ENCODE measurements around the gene GBX2.

GBX2 gene

DNA sequence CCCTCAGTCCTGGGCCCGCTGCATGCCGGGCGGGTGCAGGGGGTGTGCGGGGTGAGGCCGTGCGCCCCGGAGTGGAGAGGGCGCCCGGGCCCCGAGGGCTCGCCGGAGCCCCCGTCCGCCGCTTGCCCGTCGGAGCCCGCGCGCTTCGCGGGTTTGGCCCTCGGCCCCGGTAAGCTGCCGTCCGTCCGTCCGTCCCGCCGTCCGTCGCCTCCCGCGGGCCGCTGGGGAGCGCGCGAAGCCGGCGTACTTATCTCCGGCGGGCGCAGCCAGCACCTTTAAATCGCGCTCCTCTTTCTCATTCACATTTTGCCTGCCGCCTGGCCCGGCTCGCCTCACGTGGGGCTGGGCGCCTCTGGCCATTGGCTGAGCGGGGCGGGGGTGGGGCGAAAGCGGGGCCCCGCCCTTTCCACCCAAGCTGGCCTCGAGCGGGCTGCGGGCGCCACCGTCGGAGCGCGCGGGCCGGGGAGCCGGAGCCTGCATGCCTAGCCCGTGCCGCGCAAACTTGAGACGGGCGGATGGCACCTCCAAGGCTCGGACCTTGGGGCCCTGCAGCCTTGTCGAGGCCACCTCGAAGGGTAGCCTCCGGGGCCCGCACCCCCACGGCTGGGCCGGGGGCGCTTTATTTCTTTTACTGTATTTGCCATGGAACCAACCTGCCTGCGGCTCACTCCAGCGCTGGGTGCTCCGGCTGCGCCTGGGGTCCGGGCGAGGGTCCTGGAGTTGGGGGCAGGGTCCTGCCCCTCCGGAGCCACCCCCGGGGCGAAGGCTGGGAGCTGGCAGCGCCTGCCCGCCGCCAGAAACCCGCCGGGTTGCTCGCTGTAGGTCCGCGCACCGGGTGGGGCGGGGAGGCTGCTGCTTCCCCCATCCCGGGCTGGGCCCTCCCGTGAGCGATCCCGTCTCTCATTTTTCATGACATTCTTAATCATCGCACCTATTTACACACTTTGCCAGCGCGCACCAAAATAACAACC is at the start of gene GBX2:
Gene GBX2, minus strand, starts transcription at position 277 of the 971 bp plus-strand sequence. CDS start 415 bp downstream, outside the sequence.
- peak; percentile 51 for DNase-seq

DNA sequence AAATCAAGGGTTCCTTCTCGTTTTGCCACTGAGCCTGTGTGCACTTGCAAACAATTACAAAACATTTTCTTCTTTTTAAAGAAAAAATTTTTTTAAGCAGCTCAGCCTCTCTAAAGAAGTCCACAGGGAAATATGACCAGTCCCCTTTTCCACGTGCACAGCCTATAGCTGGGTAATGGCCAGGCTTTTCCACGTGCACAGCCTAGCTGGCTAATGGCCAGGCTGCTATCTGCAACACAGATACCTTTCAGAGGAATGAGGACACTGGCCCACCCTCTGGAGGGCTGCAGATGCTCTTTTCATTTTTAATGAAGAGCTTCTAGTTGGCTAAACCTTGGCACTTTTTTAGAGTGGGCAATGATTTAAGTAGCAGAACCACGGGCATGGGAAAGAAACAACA is 49.7 kb upstream of the GBX2 start:
- DNase-seq, result no peak

DNA sequence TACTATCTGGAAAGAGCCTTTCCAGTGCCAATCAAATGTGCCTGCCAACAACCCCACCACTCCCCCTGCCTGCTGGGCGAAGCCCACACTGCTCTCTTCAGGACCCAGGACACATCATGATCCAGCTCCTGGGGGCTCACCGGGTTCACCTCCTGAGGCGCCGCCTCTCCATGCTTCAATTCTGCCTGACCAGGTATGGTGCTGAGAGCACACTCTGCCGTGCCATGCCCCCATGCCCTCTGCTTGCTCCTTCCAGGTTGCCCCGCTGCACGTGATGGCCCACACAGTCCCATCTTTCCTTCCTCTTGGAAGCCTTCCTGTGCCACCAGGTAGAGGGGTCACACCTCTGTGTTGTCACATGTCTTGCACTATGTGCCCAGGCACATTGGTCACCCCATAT is 48.5 kb upstream of the GBX2 start:
- DNase-seq, result no peak

DNA sequence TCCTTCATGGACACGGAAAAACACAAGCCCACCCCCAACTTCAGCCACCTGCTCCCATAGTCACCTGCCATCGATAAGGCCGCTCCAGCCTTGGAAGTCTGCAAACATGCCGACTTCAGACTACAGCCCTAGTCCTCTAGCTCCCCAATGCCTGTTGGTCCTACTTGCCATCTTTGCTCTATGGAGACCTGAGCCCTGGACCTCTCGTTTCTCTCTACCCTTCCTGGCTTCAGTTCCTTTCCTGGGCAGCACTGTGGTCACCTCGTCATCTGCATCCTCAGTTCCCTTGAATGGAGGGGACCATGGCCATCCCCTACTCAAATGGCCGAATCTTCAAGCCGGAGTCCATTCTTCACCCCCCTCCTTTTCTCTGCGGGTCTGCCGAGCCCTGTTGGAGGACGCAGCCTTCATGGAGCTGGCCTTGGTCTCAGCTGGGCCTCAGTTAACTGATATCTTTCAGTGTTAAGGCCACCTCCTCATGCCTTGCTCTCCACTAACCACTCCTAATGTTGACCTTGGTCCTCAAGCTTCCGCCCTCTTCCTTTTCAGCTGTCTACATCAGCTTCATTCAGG is 47.7 kb upstream of the GBX2 start:
- no peak for DNase-seq

DNA sequence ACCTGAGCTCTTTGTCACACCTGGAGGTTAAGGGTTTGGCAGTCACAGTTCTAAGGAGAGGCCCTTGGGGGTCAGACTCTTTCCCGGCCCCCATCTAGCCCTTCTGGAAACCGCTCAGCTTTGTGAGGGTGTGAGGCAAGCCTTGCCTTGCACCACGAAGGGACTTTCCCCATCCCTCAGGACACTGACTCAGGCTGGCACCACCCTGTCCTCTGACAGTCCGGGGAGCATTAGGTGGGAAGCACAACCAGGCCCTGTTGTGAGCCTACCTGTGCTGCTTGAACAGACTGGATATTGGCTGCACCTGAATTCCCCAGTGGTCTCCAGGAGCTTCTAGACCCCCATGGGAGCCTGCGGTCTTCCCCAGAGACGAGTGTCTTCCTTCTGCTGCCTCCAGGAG is 47.0 kb upstream of the GBX2 start:
- DNase-seq, result no peak

DNA sequence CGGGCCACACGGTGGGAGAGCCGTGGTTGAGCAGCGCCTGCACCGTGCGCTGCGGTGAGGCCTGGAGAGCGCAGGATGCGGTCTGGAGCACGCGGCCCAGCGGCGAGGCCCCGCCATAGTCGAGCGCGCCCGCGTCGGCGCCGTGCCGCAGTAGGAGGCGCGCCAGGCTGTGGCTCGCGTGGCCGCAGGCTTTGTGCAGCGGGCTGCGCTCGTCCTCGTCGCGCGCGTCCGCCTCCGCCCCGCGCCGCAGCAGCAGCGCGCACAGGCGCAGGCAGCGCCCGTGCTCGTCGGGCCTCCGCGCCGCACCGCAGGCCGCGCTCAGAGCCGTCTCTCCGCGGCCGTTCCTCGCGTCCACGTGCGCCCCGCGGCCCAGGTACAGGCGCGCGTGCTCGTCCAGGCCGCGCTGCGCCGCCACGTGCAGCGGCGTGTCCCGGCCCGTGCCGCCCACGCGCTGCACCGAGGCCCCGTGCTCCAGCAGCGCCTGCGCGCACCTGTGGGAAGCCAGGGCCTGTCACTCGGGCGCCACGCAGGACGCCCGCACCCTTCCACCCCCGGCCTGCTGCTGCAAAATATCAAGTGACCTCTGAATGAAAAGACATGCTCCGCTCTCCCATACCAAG is 46.3 kb upstream of the GBX2 start:
- no peak for DNase-seq

DNA sequence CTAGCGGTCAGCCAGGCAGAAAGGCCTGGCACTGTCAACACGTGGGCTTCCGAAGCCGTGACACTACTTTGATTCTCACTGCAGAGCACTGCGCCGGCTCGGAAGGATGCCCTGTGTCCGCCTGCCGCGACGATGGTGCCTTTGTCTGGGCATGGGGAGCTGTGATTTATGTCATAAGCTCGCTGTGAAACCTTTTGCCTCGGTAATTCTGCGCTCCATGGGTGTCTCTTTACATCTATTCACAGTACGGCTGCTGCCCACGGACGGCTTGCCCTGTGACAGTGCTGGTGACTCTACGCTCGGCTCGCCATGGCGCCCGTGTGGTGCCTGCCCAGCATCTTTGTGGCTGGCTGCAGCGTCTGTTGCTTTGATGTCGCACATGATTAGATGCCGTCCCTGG is 43.1 kb upstream of the GBX2 start:
- no peak for DNase-seq

DNA sequence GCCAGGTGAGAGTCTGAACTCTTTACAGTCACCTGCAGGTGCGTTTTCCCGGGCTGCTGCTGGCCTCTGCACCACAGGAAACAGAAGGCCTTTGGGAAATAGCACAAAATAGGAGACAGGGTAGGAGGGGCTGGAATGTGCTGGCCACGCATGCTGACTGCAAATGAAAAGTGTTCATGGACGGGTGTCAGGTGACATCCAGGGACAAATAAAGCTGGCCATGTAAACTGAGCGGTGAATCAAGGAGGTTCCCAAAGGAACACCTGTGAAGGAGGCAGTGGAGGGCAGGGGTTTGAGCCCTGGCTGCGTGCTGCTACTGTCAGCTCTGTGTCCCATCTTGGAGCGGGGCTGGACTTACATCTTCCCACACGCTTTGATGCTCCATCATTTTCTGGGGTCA is 42.4 kb upstream of the GBX2 start:
- no peak for DNase-seq

DNA sequence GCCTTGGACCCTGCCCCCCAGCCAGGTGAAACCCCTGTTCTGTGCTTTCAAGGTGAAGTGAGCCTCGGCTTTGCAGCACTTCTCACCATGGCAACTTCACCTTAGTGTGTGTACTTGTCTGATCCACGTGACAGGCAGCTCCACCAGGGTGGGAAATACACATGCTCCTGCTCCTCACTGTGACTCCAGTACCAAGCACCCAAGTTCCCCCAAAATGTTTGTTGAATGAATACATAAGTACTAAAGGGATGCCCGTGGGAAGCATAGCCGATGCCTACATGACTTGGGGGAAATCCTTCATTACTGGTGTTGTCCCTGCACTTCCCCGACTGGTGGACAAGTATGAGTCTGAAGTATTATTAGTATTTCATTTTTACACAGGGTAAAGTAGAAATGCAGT is 41.8 kb upstream of the GBX2 start:
- no peak for DNase-seq

DNA sequence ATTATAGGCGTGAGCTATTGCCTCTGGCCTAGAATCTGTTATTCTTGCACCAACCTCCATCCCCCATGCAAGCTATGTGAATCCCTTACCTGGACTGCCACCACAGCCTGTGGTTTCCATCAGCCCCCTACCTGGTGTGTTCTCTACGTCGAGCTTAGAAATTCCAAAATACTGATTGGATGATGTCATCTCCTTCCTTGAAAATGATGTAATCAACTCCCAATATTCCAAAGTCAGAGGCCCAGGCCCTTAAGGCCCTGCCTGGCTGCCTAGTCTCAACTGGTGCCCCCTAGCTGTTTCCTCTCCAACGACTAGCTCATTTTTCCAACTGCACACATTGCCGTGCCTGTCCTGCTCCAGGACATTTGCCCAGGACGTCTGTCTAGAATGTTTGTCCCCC is 41.3 kb upstream of the GBX2 start:
- DNase-seq, result no peak

DNA sequence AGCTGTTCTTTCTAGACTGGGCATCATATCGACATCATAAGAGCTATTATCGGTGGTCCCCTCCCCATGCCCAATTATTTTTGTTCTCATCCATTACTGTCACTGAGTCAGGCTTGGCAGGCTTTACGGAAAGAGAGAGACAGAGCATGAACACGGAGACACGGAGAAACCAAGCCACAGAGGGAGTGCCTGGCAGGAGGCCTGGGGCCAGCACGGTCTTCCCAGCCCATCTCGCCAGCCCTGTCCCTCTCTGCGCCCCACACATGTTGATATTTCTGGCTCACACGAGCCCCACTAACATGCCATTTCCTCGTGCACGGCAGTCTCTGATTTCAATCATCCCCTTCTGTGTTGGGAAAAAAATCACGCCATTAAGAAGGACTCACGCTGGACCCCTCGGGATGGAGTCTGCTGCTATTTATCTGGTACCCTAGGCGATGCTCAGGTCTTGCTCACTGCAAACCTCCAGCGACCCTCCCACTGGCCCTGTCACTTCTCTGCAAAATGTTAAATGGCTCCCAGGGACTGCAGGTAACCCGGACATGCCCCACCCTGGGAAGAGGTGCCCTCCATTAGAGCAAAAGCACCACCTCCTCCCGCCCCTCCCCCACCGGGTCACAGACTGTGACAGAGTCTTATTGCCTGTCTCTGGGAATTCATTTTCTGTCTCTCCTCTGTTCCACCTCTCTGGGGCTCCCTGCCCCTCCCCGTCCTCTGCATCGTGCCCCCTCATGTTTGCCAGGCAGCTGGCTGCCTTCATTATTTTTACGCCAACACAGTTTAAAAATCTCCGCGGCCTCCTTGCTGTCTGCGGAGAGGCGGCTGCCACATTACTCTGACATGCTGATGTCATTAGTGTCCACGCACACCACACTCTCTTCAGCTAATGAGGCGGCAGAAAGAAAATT is 40.1 kb upstream of the GBX2 start:
- DNase-seq, result no peak

DNA sequence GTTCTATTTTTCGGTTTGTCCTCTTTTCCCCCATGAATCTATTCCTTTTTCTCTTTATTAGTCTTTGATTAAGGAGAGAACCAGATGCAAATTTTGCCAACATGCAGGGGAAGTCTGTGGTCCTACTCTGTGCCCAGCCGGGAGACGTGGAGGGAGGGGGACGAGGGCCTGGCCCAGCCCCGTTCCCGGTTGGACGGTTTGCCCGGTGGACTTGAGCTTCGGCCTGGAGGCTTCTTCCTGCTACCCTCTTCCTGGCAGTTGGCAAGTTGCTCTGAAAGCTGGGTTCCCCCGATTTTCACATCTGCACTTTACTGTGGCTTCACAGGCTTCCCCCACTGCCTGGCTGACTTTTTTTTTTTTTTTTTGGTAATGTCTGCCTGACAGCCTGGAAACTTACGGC is 39.3 kb upstream of the GBX2 start:
- DNase-seq, result no peak

DNA sequence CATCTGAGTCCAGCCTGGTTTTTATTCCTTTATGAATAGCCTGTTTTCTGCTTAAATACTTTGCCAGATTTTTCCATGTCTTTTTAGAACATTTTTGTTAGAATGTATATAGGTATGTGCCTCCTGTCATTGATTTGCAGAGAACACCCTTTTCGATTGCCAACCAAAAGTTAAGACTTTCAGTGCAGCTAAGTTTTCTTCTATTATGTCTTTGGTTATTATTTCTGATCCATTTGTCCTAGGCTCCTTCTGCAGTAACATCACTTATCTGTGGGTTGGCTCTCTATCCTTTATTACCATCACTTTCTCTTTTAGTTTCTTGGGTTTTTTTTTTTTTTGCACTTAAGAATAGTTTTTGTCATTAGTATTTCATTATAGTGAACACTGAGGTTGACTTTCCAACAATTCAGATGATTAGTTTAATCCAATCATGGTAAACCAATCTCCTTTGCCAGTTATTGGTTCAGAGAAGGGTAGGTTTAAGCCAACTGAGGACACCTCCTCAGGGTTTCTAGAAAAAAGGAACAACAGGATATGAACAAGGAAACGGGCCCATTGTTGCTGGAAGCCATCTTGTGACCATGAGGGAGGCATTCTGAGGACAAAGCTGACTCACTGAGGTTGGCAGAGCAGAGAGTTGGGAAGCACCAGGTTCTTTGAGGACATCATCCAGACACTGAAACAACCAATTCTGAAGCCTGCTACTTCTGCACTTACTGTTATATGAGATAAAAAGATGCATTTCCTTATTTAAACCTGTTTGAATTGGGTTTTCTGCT is 37.9 kb upstream of the GBX2 start:
- no peak for DNase-seq

DNA sequence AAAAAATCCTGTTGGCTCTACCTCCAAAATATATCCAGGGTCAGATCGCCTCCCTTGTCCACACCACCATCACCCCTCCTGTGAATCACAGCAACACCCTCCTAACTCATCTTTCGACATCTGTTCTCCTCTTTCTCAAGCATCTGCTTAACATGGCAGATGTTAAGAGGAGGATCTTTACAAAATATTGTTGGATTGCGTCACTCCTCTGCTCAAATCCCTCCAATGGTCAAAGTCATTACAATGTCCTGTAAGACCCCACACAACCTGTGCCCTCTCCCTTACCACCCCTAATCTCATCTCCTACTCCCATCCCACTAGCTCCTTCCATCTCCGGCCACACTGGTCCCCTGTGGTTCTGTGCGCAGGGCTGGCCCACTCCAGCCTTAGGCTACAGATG is 36.8 kb upstream of the GBX2 start:
- DNase-seq, result no peak

DNA sequence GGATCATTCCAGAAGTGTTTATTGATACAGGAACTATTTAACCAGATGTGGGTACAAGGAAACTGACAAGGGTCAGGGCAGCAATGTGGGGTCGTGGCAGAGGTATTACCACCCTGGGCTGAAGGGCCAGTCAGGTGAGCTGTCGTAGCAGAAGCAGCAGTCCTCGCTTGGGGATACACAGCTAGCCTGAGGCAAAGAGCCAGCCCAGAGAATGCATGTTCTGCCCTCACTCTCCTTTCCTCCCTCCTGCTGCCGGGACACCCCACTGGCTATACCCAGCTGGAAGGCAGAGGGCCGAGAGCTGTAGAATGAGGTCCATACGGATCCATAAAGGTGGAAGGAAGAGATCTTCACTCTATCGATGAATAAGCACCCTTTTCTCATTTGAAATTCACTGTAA is 32.2 kb upstream of the GBX2 start:
- DNase-seq, result no peak

DNA sequence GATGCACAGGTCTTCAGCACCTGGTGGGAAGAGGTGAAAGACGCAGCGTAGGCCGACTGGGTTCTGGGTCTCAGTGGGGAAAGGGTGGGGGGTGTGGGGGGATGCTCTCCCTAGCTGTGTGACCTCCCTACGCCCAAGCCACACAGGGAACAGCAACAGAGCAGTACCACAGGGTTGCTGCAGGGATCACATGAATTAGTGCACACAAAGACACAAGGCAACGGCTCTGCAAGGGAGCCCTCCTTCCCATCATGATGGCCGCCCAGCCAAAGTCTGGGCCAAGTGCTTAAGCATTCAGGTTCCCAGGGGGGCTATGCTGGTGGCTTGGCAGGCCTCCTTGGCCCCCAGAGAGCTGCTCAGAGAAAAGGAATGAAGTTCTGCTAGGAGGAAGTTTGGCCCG is 28.2 kb upstream of the GBX2 start:
- DNase-seq, result no peak

DNA sequence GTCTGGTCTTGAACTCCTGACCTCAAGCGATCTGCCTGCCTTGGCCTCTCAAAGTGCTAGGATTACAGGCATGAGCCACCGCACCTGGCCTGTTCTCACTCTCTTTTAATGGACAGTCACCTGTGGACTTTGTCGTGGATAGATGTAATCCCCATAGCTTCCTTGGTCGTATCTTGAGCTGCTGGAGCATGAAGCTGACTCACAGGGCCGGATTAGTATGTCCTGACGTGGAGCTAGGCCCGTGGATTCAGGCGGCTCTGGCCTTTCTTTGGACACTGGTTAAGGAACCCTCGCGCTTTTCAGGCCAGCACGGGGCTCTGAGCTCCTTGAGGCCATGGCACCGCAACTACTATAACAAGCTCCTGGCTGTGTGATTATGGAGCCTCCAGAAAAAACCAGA is 27.5 kb upstream of the GBX2 start:
- no peak for DNase-seq

DNA sequence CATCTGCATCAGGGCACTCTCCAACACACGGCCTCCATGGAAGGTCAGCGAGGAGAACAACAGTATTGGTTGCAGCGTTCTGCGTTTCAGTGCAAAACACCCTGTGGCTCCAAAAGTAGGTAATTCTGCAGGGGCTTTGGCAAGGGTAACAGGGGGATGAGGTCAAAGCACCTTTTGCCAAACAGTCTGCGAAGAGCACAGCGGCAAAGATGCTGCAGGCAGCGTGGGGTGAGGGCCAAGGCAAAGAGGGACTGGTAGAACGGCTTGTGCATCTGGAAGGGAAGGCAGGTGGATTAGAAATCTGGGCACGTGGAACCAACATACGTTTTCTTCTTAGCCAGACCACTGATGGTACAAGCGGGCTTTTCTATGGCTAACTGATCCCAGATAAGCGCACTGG is 26.6 kb upstream of the GBX2 start:
- no peak for DNase-seq

DNA sequence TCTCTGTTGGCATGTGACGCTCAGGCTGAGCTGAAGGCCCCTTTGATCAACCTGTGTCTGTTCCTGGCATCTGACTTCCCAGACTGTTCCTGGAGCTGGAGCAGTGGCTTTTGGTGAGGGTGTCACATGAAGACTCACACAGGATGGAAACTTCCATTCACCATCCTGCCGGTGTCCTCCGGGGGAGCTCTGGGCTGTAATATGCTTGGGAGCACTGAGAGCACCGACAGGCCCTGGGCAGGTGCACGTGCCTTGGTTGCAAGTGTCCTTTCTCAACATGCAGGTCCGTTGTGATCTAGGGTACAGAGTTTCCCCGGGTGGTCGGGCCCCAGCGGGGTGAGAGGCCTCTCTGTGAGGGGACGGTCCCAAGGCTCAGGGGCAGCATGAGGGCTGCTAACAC is 24.8 kb upstream of the GBX2 start:
- DNase-seq, result no peak

DNA sequence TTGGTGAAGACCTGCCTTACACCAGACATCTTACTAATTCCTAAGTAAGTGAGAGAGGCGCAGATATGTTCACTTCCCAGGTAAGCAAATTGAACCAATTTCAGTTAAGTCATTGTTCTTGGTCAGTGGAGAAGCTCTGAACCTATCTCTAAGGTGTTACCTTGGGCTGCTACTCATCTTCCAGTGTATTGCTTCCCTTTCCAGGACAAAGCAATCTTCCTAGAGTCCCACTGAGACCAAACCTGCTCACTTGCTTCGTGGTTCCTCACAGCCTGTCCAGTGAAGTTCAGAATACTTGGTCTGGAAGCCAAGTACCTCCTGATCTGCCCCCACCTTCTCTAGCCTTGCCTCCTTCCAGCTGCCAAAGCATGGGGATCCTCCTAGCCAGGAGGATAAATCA is 22.5 kb upstream of the GBX2 start:
- DNase-seq, result no peak

DNA sequence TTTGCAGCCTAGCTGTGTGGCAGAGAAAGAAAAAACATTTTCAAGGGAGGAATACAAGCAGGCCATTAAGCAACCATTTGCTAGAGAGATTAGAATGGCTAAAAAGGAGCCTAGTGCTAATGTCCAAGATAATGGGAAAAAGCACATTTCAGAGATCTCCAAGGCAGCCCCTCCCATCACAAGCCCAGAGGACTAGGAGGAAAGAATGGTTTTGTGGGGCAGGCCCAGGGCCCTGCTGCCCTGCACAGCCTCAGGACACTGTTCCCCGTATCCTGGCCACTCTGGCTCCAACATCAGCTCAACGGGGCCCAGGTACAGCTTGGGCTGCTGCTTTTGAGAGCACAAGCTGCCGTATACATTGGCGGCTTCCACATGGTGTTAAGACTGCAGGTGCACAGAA is 16.5 kb upstream of the GBX2 start:
- no peak for DNase-seq

DNA sequence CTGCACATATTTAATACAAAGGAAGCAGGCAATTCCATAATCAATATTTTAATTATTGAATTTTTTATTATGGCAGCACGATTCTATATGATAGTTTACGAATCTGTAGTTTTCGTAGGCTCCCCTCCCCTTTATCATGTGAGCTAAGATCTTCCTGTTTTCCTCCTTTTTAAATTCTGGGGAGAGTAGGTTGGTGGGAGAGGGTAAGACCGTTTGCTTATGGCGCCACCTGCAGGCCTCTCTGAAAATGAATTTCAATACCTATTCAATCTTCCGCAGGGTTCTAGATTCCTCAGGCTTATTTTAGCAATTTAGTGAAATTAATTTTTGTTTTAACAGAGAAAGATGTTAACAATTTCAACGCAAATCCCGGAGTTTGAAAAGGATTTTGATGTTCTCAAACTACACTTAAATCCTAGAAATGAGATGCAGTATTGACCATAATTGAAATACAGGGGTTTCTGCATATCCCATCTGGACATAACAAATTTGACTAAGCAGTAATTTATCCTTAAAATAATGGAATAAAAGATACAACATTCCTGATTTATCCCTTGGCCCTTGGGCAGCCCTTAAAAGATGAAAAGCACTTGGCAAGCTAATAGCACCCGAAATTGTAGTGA is 12.8 kb upstream of the GBX2 start:
- no peak for DNase-seq
